Fibroblast of gingiva (primary cell): ENCODE results near the gene KCNK6.

Experiments used
- DNase-seq: peaks from one replicate; pipeline ENCODE4 v3.0.0-alpha.2; 2011; ENCODE audit warnings: low read depth

The KCNK6 gene

GRCh38 chr19:38319421-38320258, at the start of gene KCNK6:
Gene KCNK6, plus strand, starts transcription at chr19:38319845. Its CDS starts 106 bp downstream, at chr19:38319951.
- no peak for DNase-seq

GRCh38 chr19:38270587-38271167, 49.0 kb upstream of the KCNK6 start:
- peak; percentile 38 for DNase-seq

DNA sequence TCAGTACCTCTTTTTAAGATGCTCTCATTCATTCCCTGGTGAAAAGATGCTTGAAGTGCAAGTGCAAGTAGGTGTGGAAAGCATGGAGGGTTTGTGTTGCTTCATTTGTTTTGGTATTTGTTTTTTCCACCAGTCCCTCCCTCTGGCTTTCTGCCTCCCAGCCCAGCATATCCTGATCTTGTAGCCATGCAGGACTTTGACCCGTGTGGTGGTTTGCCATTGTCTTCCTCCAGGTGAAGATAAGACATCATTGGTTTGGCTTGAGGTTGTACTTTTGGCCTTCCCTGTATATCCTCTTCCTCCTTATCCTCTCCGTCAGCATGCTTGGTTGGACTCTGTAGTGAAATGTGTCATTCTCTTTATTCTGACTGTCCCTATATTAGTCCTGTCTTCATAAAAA, 46.1 kb upstream of the KCNK6 start:
- no peak for DNase-seq

GRCh38 chr19:38274739-38275138, 44.9 kb upstream of the KCNK6 start:
- no peak for DNase-seq

GRCh38 chr19:38276942-38277517, 42.6 kb upstream of the KCNK6 start:
- DNase-seq: no peak

DNA sequence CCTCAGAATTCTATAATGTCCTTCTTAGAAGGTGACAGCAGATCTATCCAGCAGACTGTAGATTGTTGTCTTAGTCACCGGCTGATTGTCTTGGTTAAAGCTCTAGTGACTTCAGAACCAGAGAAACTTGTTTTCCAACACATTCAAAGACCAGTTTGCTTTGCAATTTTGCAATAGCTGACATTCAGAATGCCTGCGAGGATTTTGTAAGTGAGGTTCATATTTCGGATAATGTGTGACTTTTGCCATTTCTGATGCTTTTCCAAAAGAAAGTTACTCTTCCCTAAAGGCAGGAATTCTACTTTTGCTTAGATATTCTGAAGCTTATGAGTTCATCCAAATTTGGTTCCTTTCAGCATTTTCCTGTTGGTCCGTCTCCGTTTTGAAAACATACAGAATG, 42.1 kb upstream of the KCNK6 start:
- DNase-seq: peak; percentile 86

GRCh38 chr19:38277969-38278680, 41.5 kb upstream of the KCNK6 start:
- peak; percentile 79 for DNase-seq

DNA sequence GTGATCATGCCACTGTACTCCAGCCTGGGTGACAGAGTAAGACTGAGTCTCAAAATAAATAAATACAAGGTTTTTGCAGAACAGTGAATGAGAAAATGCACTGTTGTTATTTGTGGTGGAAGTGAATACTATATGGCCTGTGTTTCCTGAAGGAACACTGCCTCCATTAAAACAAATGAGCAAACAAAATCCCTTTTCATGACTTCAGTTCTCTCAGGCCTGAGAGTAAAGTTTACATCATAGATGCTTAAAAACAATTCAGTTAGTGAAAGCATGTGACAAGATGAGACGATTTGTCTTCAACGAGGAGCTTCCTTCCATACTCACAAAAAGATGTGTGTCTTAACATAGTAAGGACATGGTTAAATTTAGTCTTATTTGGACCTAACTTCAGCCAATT, 40.9 kb upstream of the KCNK6 start:
- no peak for DNase-seq

DNA sequence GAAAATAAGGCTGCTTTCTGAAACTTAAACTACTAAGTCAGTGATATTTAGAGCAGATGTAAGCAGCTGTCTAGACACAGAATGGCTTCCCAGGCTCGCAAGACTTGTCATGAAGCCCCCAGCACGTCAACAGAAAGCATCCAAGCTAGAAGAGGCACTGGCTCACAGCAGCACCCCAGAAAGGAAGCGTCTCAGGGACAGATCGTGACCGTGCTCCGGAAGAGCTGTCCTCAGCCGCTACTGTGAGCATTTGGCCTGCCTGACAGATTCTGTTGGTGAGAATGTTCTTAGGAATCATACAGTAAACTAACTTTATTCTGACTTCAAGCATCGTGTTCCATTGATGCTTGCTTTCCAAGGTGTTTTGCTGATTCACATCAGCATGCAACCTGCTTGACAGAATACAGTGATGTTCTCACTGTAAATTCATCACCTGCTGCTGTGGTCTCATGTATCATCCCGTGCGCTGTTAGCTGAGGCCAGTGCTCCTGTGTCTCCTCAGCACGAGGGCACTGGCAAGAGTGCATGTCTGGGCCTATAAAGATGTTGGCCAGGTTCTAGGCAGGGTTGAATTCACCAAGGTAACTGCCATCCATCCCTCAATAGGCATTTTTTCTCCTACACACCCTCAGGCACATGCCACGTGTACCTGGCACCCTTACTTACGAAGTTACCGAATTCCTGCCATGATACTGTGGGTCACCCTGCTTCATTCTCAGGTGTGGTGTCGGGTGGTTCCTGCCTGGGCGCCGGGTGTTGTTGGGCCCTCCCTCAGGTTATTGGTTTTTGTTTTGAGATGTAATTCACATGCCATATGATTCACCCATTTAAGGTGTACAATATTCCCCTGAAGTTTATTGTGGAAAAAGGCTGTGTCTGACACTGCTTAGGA, 39.4 kb upstream of the KCNK6 start:
- DNase-seq: no peak

DNA sequence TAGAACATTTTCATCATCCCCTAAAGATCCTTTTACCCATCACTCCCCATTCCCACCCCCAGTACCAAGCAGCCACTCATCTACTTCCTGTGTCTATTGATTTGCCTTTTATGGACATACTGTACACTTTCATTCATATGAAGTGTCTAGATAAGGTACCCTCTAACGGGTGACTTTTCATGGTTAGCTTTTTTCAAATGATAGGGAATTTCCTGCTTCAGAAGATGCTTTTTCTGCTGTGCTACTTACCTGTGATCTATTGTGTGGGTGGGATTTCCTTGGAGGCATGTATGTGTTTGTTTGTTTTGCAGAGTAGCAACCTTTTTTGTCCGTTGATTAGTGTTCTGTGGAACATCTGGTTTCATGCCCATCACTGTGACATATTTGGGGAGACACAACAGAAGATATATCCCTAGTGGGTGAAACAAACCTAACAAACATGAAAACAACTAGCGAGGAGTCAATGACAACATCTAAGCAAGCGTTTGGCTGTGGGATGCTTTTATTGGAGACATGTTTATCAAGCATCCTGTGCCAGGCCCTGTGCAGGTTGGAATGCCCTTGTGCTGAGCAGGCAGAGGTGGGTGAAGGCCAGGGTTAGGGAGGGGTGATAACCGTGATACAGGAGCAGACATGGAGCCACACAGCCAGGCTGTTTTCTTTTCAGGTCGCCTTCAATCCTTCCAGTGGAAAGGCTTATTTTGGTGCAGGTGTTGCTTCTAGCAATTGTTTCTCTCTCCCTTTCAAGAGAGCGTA, 37.7 kb upstream of the KCNK6 start:
- DNase-seq: no peak

- DNase-seq: no peak
These were observed 36.4 kb upstream of the KCNK6 start for GRCh38 chr19:38283271-38283670.

DNA sequence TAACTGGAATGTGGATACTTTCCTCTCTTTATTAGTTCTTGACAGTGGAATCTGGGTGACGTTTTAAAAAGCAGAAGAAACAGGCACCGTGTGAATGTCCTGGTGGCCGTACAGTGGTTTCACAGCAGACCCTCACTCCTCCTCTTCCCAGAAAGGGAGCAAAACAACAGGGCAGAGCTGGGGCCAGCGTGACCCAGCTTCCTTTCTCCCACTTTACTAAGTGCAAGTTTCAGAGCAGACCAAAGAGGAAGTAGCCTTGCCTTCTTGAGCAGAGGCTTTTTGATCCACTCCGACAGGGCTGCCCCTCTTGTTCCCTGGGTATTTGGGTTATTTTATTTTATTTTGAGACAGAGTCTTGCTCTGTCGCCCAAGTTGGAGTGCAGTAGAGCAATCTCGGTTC, 35.2 kb upstream of the KCNK6 start:
- no peak for DNase-seq

GRCh38 chr19:38285567-38285966, 34.1 kb upstream of the KCNK6 start:
- peak; percentile 81 for DNase-seq

GRCh38 chr19:38287604-38288003, 32.0 kb upstream of the KCNK6 start:
- DNase-seq: no peak

DNA sequence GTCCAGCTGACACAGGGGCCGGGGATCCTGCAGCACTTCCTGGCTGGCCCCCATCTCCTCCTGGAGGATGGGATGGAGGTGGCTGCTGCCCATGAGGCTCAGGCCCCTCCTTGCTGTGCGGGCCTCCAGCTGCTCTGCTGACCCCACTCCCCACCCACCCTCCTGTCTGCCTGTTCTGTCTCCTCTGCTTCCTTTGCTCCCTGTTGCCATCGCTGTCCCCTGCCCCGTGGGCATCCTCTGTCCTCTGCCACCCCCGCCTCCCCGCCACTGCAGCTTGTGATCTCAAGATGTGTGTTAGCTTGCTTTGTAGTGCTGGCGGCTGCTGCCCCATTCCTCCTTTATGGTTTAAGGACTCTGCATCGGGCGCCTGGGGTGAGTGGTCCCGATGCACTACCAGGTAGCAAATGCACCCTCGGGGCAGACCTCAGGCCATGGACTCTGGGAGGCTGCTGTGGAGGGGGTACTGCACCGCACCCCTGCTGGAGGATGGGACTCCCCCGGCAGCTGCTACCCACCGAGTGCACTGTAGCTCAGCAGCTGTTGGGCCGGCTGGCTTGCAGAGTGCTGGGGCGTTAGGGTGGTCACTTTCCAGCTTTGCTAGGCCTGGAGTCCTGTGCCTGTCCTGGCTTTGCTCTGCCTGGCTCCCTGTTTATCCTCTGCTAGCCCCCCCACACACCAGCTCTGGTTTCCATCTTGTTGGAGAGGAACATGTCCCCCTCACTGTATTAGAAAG, 31.4 kb upstream of the KCNK6 start:
- DNase-seq: no peak

GRCh38 chr19:38289955-38290354, 29.7 kb upstream of the KCNK6 start:
- no peak for DNase-seq

DNA sequence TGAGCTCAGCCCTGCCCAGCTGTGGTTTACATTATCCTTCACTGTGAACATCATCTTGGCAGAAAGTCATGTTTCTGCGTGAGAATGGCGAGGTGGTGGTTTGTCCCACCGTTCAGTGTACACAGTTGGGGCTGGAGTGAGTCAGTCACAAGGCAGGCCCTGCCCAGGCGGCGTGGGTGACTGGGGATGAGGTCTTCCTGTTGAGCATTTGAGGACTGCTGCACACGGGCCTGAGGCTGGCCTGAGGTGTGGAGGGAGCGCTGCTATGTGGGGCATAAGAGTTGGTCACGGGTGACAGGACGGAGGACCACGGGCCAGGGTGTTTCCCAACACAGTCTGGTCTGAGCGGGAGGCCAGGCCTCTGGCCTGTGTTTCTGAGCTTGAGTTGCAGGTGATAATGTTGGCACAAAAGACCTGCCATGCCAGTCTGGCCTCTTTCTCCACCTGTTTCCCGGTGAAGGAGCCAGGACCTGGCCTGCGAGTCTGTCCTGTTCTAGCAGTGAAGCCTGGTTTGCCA, 29.0 kb upstream of the KCNK6 start:
- peak; percentile 79 for DNase-seq

DNA sequence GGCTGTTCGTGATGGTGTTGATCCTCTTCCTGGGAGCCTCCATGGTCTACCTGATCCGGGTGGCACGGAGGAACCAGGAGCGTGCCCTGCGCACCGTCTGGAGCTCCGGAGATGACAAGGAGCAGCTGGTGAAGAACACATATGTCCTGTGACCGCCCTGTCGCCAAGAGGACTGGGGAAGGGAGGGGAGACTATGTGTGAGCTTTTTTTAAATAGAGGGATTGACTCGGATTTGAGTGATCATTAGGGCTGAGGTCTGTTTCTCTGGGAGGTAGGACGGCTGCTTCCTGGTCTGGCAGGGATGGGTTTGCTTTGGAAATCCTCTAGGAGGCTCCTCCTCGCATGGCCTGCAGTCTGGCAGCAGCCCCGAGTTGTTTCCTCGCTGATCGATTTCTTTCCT, 27.8 kb upstream of the KCNK6 start:
- no peak for DNase-seq

DNA sequence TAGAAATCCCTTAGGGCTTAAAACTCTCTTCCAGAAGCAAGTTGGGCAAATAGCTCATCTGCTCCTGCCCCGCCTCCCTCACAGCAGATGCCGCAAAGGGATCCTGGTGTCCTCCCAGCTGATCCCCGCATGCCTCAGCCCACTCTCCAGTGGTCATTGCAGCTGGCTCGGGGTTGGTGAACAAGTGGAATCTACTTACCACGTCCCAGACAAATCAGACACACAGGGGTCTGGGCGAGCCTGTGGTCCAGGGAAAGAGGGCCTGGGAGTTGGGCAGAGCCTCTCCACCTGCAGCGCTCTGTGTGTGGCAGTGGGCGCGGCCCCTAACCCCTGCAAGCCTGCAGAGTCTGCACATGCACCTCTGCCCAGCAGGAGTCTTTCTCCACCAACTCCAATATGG, 26.4 kb upstream of the KCNK6 start:
- DNase-seq: no peak

GRCh38 chr19:38294090-38294489, 25.6 kb upstream of the KCNK6 start:
- DNase-seq: no peak
